HepG2 (cell line): ENCODE measurements around the gene NFRKB. TPM values are rescaled to one million over a fixed set of nuclear protein-coding genes. Genes with fewer than 3 reads are reported as not detected.

ENCODE experiments used
- ATAC-seq: fragments of 200-7000 bp; cut with Tn5 transposase; 3 replicates; pipeline ENCODE4 v1.9.1; 2020; ENCODE audit warnings: mild to moderate bottlenecking, moderate library complexity
- BruUV-seq: library from RNA; stranded (reverse); fragments of 400-500 nt; replicated peaks from 2 replicates; lab custom pipeline; 2021; lab: Mats Ljungman, UMichigan
- CTCF ChIA-PET: fragments of 300-600 bp; formaldehyde crosslinking; extraction: SDS; loops from one replicate; lab custom pipeline; 2021; ENCODE audit warnings: low total read pairs, inconsistent platforms, low intra/inter-chr PET ratio; lab: Yijun Ruan, JAX
- POLR2A ChIA-PET: fragments of 350-600 bp; sonication (Branson Sonifier 250); formaldehyde crosslinking; loops from one replicate; lab custom pipeline; 2020; ENCODE audit warnings: antibody characterized with exemption, inconsistent platforms; lab: Yijun Ruan, JAX
- DNase-seq: peaks from one replicate; pipeline ENCODE4 v3.0.0-alpha.2; 2015; ENCODE audit warnings: low spot score
- FAIRE-seq: peaks from 3 replicates; lab custom pipeline; 2011; peaks lifted over from hg19 to GRCh38; lab: Jason Lieb, UNC
- H2AFZ ChIP-seq: one replicate; pipeline ENCODE4 v1.6.1; 2011; ENCODE audit warnings: low read length, inconsistent platforms
- H3K27ac ChIP-seq: fragments of 300-600 bp; 3 replicates; pipeline ENCODE4 v1.8.0; 2011; ENCODE audit warnings: mixed run types, mild to moderate bottlenecking, mixed read lengths, low read length, inconsistent platforms; ENCODE audit not compliant: insufficient read depth; ENCODE audit errors: extremely low read length
- H3K27me3 ChIP-seq, 2 experiments: fragments of 200-600 bp in 1 of 2; 2 replicates in 1 of 2; 3 replicates in 1 of 2; pipeline versions ENCODE4 v1.6.0 to v1.8.0; 2011; ENCODE audit warnings: low read length in 2 of 2, mild to moderate bottlenecking in 2 of 2, moderate library complexity in 2 of 2, inconsistent platforms in 1 of 2; ENCODE audit not compliant: insufficient read depth in 2 of 2, control insufficient read depth in 1 of 2
- H3K36me3 ChIP-seq, 2 experiments: fragments of 200-600 bp in 1 of 2; replicated peaks in 1 of 2; 2 replicates in 1 of 2; 3 replicates in 1 of 2; pipeline versions ENCODE4 v1.5.1 to v1.8.0; 2011; ENCODE audit warnings: low read length in 2 of 2, inconsistent platforms in 1 of 2; ENCODE audit not compliant: insufficient read depth in 2 of 2, control insufficient read depth in 1 of 2
- H3K4me1 ChIP-seq: 2 replicates; pipeline ENCODE4 v1.5.1; 2012; ENCODE audit warnings: low read length, inconsistent platforms; ENCODE audit not compliant: insufficient read depth
- H3K4me2 ChIP-seq: 2 replicates; pipeline ENCODE4 v1.6.0; 2011; ENCODE audit warnings: low read depth, low read length, inconsistent platforms
- H3K4me3 ChIP-seq, 3 experiments: fragments of 200-600 bp in 1 of 3; sonication (generic), shearing (Covaris generic) in 1 of 3; replicated peaks in 1 of 3; 2 replicates each; pipeline ENCODE4 v1.5.1; 2011 to 2016; ENCODE audit warnings: low read length in 3 of 3, inconsistent platforms in 2 of 3, low read depth in 2 of 3, mild to moderate bottlenecking in 2 of 3, control low read depth in 1 of 3, mixed read lengths in 1 of 3; ENCODE audit not compliant: insufficient read depth in 1 of 3
- H3K79me2 ChIP-seq: one replicate; pipeline ENCODE4 v1.6.1; 2011; ENCODE audit warnings: low read length, inconsistent platforms; ENCODE audit not compliant: insufficient read depth
- H3K9ac ChIP-seq: 2 replicates; pipeline ENCODE4 v1.6.0; 2011; ENCODE audit warnings: mild to moderate bottlenecking, low read depth, low read length, inconsistent platforms; ENCODE audit not compliant: insufficient read depth
- H3K9me3 ChIP-seq: 2 replicates; pipeline ENCODE4 v1.5.1; 2012; ENCODE audit warnings: mild to moderate bottlenecking, low read length
- H4K20me1 ChIP-seq: 2 replicates; pipeline ENCODE4 v1.6.0; 2011; ENCODE audit warnings: inconsistent platforms, mild to moderate bottlenecking, low read length, moderate library complexity; ENCODE audit not compliant: insufficient read depth
- CERS6 ChIP-seq: sonication (generic); formaldehyde crosslinking; IDR thresholded peaks from 2 replicates; pipeline ENCODE4 v1.5.0; 2020; ENCODE audit warnings: missing genetic modification reagents
- CHD2 ChIP-seq: IDR thresholded peaks from 2 replicates; pipeline ENCODE4 v1.6.1; 2011; ENCODE audit warnings: low read depth, low read length, improper control_type of control experiment
- DNMT3B ChIP-seq: conservative IDR thresholded peaks from 2 replicates; pipeline ENCODE4 v1.6.1; 2016; ENCODE audit warnings: missing biosample characterization, control low read depth
- ELF4 ChIP-seq: sonication (generic); formaldehyde crosslinking; IDR thresholded peaks from 2 replicates; pipeline ENCODE4 v1.5.0; 2020; ENCODE audit warnings: missing genetic modification reagents, mild to moderate bottlenecking, moderate library complexity, borderline replicate concordance
- HES4 ChIP-seq: sonication (generic); formaldehyde crosslinking; IDR thresholded peaks from 2 replicates; pipeline ENCODE4 v1.9.0; 2021; ENCODE audit warnings: mild to moderate bottlenecking, missing genetic modification reagents, borderline replicate concordance
- IRX3 ChIP-seq: sonication (generic); formaldehyde crosslinking; IDR thresholded peaks from 2 replicates; pipeline ENCODE4 v1.8.1; 2023; ENCODE audit warnings: mild to moderate bottlenecking, low read depth, missing genetic modification reagents, borderline replicate concordance
- JUND ChIP-seq: sonication (generic); formaldehyde crosslinking; IDR thresholded peaks from 2 replicates; pipeline ENCODE4 v1.8.0; 2022; ENCODE audit warnings: mild to moderate bottlenecking, missing genetic modification reagents
- KAT7 ChIP-seq: IDR thresholded peaks from 2 replicates; pipeline ENCODE4 v1.6.1; 2018; ENCODE audit warnings: borderline replicate concordance, missing compliant biosample characterization
- MAF1 ChIP-seq: sonication (generic); formaldehyde crosslinking; IDR thresholded peaks from 2 replicates; pipeline ENCODE4 v1.5.0; 2020; ENCODE audit warnings: missing genetic modification reagents, borderline replicate concordance
- RXRB ChIP-seq: IDR thresholded peaks from 2 replicates; pipeline ENCODE4 v1.6.1; 2016; ENCODE audit warnings: borderline replicate concordance, missing genetic modification reagents, missing compliant biosample characterization
- ZFP91 ChIP-seq: sonication (generic); formaldehyde crosslinking; IDR thresholded peaks from 2 replicates; pipeline ENCODE4 v1.9.0; 2022; ENCODE audit warnings: missing genetic modification reagents, mild to moderate bottlenecking, borderline replicate concordance
- ZNF232 ChIP-seq: sonication (generic); formaldehyde crosslinking; IDR thresholded peaks from 2 replicates; pipeline ENCODE4 v1.4.0; 2020; ENCODE audit warnings: missing genetic modification reagents, borderline replicate concordance
- ZNF451 ChIP-seq: sonication (generic); formaldehyde crosslinking; IDR thresholded peaks from 2 replicates; pipeline ENCODE4 v1.5.0; 2020; ENCODE audit warnings: mild to moderate bottlenecking, missing genetic modification reagents
- ZNF619 ChIP-seq: sonication (generic); formaldehyde crosslinking; IDR thresholded peaks from 2 replicates; pipeline ENCODE4 v1.4.0; 2020; ENCODE audit warnings: mild to moderate bottlenecking, missing genetic modification reagents
- ZNF639 ChIP-seq: conservative IDR thresholded peaks from 2 replicates; pipeline ENCODE4 v1.6.1; 2018; ENCODE audit warnings: missing genetic modification reagents
- ZNF672 ChIP-seq: sonication (generic); formaldehyde crosslinking; IDR thresholded peaks from 2 replicates; pipeline ENCODE4 v1.8.1; 2022; ENCODE audit warnings: missing genetic modification reagents
- ZNF703 ChIP-seq: sonication (generic); formaldehyde crosslinking; IDR thresholded peaks from 2 replicates; pipeline ENCODE4 v1.5.1; 2020; ENCODE audit warnings: missing genetic modification reagents, mild to moderate bottlenecking, moderate library complexity, borderline replicate concordance
- ZSCAN9 ChIP-seq: IDR thresholded peaks from 2 replicates; pipeline ENCODE4 v1.6.1; 2016; ENCODE audit warnings: borderline replicate concordance
- WGBS: methylation state at CpG from one replicate; pipeline ENCODE4 v1.1.6; 2017; ENCODE audit warnings: low lambda C conversion rate; 5-methylcytosine and 5-hydroxymethylcytosine counted together
- in situ Hi-C: cut with HindIII; loops from 2 replicates; pipeline ENCODE4 v1.10.0; 2017; ENCODE audit warnings: low pct_unique_long_range_greater_than_20kb; ENCODE audit not compliant: extremely low pct_ligation_motif_present
- intact Hi-C: fragments of 100-400 bp; cut with micrococcal nuclease; formaldehyde crosslinking; loops from one replicate; pipeline ENCODE4 v1.10.0; 2022; ENCODE audit not compliant: unreplicated experiment
- polyA plus RNA-seq, 8 experiments: library from polyadenylated mRNA; depleted of rRNA in 3 of 8; stranded (reverse) in 7 of 8; unstranded in 1 of 8; fragments of >200 nt; fragmentation: Illumina TruSeq in 4 of 8; extraction: Trizol in 4 of 8; gene quantifications; 2 replicates each; pipeline versions ENCODE4 v1.2.1 to v1.2.3, GENCODE V29; 2011 to 2016; ENCODE audit warnings: low read depth in 4 of 8, missing spikeins in 1 of 8, mixed read lengths in 1 of 8; ENCODE audit not compliant: insufficient read depth in 1 of 8
- total RNA-seq, 5 experiments: library from RNA; depleted of rRNA; stranded (reverse); fragments of >200 nt; fragmentation: Illumina TruSeq; extraction: Trizol; gene quantifications; 2 replicates each; pipeline ENCODE4 v1.2.3, GENCODE V29; 2016; ENCODE audit warnings: low read depth in 1 of 5
- TF ChIP-seq, protein P1 (sequence below): fragments of 450-650 bp; IDR thresholded peaks from 2 replicates; pipeline ENCODE4 v1.6.1; 2017
- TF ChIP-seq, protein P2 (sequence below): sonication (generic); formaldehyde crosslinking; IDR thresholded peaks from 2 replicates; pipeline ENCODE4 v1.4.0; 2020; ENCODE audit warnings: mild to moderate bottlenecking, missing genetic modification reagents

The NFRKB gene
- total and polyA plus RNA-seq, 2 of the 13 experiments (the other 11 are each of a cell fraction or from before 2014, with no cell fraction given): 22.9 to 23.7 TPM

GRCh38 chr11:129938764-129939163, 43.4 kb upstream of the NFRKB start:
- no peak for ATAC-seq
- H3K4me3 ChIP-seq: no peak overlapping the region
- no peaks in the 10 kb centered on the region for H3K9me3 ChIP-seq
- FAIRE-seq: no peak
- no peak for DNase-seq
- ChIA-PET CTCF (no interaction called here), POLR2A (no interaction called here)
- no peak for TF ChIP-seq MAF1 (CRISPR knock-in tag)
- TF ChIP-seq DNMT3B (CRISPR knock-in tag): no peak
- TF ChIP-seq ZSCAN9 (CRISPR knock-in tag): no peak
- no peak for TF ChIP-seq ELF4 (CRISPR knock-in tag)
- TF ChIP-seq ZNF451 (CRISPR knock-in tag): no peak
- no peak for TF ChIP-seq KAT7 (CRISPR knock-in tag)
- no peak for TF ChIP-seq ZNF703 (CRISPR knock-in tag)
- TF ChIP-seq, protein P1, sequence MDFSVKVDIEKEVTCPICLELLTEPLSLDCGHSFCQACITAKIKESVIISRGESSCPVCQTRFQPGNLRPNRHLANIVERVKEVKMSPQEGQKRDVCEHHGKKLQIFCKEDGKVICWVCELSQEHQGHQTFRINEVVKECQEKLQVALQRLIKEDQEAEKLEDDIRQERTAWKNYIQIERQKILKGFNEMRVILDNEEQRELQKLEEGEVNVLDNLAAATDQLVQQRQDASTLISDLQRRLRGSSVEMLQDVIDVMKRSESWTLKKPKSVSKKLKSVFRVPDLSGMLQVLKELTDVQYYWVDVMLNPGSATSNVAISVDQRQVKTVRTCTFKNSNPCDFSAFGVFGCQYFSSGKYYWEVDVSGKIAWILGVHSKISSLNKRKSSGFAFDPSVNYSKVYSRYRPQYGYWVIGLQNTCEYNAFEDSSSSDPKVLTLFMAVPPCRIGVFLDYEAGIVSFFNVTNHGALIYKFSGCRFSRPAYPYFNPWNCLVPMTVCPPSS: no peak
- no peak for TF ChIP-seq ZNF232 (CRISPR knock-in tag)
- TF ChIP-seq ZFP91 (CRISPR knock-in tag): no peak
- TF ChIP-seq RXRB: no peak
- no peak for TF ChIP-seq IRX3 (CRISPR knock-in tag)
- TF ChIP-seq JUND (CRISPR knock-in tag): no peak
- TF ChIP-seq ZNF672 (CRISPR knock-in tag): no peak
- no peak for TF ChIP-seq HES4 (CRISPR knock-in tag)
- no peak for TF ChIP-seq ZNF639 (CRISPR knock-in tag)
- TF ChIP-seq CHD2: no peak
- TF ChIP-seq, protein P2, sequence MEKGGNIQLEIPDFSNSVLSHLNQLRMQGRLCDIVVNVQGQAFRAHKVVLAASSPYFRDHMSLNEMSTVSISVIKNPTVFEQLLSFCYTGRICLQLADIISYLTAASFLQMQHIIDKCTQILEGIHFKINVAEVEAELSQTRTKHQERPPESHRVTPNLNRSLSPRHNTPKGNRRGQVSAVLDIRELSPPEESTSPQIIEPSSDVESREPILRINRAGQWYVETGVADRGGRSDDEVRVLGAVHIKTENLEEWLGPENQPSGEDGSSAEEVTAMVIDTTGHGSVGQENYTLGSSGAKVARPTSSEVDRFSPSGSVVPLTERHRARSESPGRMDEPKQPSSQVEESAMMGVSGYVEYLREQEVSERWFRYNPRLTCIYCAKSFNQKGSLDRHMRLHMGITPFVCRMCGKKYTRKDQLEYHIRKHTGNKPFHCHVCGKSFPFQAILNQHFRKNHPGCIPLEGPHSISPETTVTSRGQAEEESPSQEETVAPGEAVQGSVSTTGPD: no peak
- no peak for TF ChIP-seq CERS6 (CRISPR knock-in tag)
- TF ChIP-seq ZNF619 (CRISPR knock-in tag): no peak
- no peaks in the 10 kb centered on the region for H3K79me2 ChIP-seq
- BruUV-seq: no TSS peak
- H3K27me3 ChIP-seq: no peaks in the 10 kb centered on the region
- intact Hi-C loops: loop anchor here (1.0 kb wide), 1 partner anchor 23 kb away; no protein-coding TSS in a partner anchor
- 98% methylated on average over 5 of the region's 5 CpGs for WGBS
- H3K4me1 ChIP-seq: peaks cover 15% of the 10 kb centered on the region
- H3K9ac ChIP-seq: no peak overlapping the region
- peaks cover 0 to 16% of the 10 kb centered on the region in 2 experiments; a peak in 4 of 5 replicates for H3K36me3 ChIP-seq
- H3K4me2 ChIP-seq: no peak overlapping the region
- in situ Hi-C loops: no loop called here
- no peaks in the 10 kb centered on the region for H4K20me1 ChIP-seq
- H3K27ac ChIP-seq: no peak overlapping the region
- H2AFZ ChIP-seq: no peak overlapping the region
